Parathyroid adenoma (tissue), 2 donors: ENCODE data around the gene GPC6.

Experiments
- H2AFZ ChIP-seq: fragments of 300-600 bp; sonication (generic); one replicate; pipeline ENCODE4 v1.7.0; 2017; ENCODE audit warnings: antibody characterized with exemption, mild to moderate bottlenecking
- H3K27ac ChIP-seq: fragments of 300-600 bp; sonication (generic); one replicate; pipeline ENCODE4 v1.7.0; 2017
- H3K27me3 ChIP-seq: fragments of 300-600 bp; sonication (generic); one replicate; pipeline ENCODE4 v1.7.0; 2017; ENCODE audit warnings: low read length; ENCODE audit not compliant: control insufficient read depth, insufficient read depth
- H3K36me3 ChIP-seq: fragments of 300-600 bp; sonication (generic); one replicate; pipeline ENCODE4 v1.7.0; 2017; ENCODE audit warnings: low read length; ENCODE audit not compliant: control insufficient read depth, insufficient read depth
- H3K4me1 ChIP-seq: fragments of 300-600 bp; sonication (generic); one replicate; pipeline ENCODE4 v1.7.0; 2017; ENCODE audit warnings: control low read depth
- H3K4me2 ChIP-seq: fragments of 300-600 bp; sonication (generic); one replicate; pipeline ENCODE4 v1.7.0; 2017; ENCODE audit warnings: low read length
- H3K4me3 ChIP-seq: fragments of 300-600 bp; sonication (generic); one replicate; pipeline ENCODE4 v1.7.0; 2017; ENCODE audit warnings: low read depth, low read length
- H3K79me2 ChIP-seq: fragments of 300-600 bp; sonication (generic); one replicate; pipeline ENCODE4 v1.7.0; 2017; ENCODE audit warnings: control low read depth
- H3K9ac ChIP-seq: fragments of 300-600 bp; sonication (generic); one replicate; pipeline ENCODE4 v1.7.0; 2017; ENCODE audit warnings: mild to moderate bottlenecking
- H3K9me3 ChIP-seq: fragments of 300-600 bp; sonication (generic); one replicate; pipeline ENCODE4 v1.7.0; 2017; ENCODE audit warnings: low read length; ENCODE audit not compliant: control insufficient read depth
- CTCF ChIP-seq: fragments of 300-600 bp; sonication (generic); IDR thresholded peaks from one replicate; pipeline ENCODE4 v1.7.0; 2017; ENCODE audit warnings: antibody characterized with exemption, mild to moderate bottlenecking
- donor health status: primary hyperparathyroidism.

GPC6 gene

GRCh38 chr13:93947651-93948050, 721.0 kb downstream of the GPC6 start:
- Histone ChIP-seq H3K4me2 (no peak overlapping the region), H3K27me3 (no peaks in the 10 kb centered on the region), H2AFZ (no peak overlapping the region), H3K9me3 (no peaks in the 10 kb centered on the region), H3K27ac (no peak overlapping the region), H3K79me2 (no peaks in the 10 kb centered on the region), H3K36me3 (no peaks in the 10 kb centered on the region), H3K4me3 (no peak overlapping the region), H3K9ac (no peak overlapping the region), H3K4me1 (no peaks in the 10 kb centered on the region)
- TF ChIP-seq CTCF, result no peak

GRCh38 chr13:93948162-93948922, 721.7 kb downstream of the GPC6 start:
- TF ChIP-seq CTCF, result no peak

GRCh38 chr13:93951108-93951507, 724.5 kb downstream of the GPC6 start:
- no peaks in the 10 kb centered on the region for H3K27me3 ChIP-seq
- no peaks in the 10 kb centered on the region for H3K9me3 ChIP-seq
- no peak overlapping the region for H2AFZ ChIP-seq
- no peaks in the 10 kb centered on the region for H3K79me2 ChIP-seq
- no peak overlapping the region for H3K27ac ChIP-seq
- H3K4me3 ChIP-seq, result no peak overlapping the region
- H3K4me1 ChIP-seq, result no peaks in the 10 kb centered on the region
- no peak for TF ChIP-seq CTCF
- H3K36me3 ChIP-seq, result no peaks in the 10 kb centered on the region
- no peak overlapping the region for H3K9ac ChIP-seq
- H3K4me2 ChIP-seq, result no peak overlapping the region

More at GRCh38 chr13:93948162-93948922, 721.7 kb downstream of the GPC6 start:
- no peaks in the 10 kb centered on the region for H3K79me2 ChIP-seq
- H2AFZ ChIP-seq, result no peak overlapping the region
- H3K4me1 ChIP-seq, result no peaks in the 10 kb centered on the region
- H3K9me3 ChIP-seq, result no peaks in the 10 kb centered on the region
- H3K4me3 ChIP-seq, result no peak overlapping the region
- no peak overlapping the region for H3K9ac ChIP-seq
- H3K4me2 ChIP-seq, result no peak overlapping the region
- H3K36me3 ChIP-seq, result no peaks in the 10 kb centered on the region
- H3K27ac ChIP-seq, result no peak overlapping the region
- H3K27me3 ChIP-seq, result no peaks in the 10 kb centered on the region

- no peaks in the 10 kb centered on the region for H3K36me3 ChIP-seq
Observed at GRCh38 chr13:93951951-93952350, 725.3 kb downstream of the GPC6 start.

More at GRCh38 chr13:93951951-93952350, 725.3 kb downstream of the GPC6 start:
- H3K9ac ChIP-seq, result no peak overlapping the region
- no peaks in the 10 kb centered on the region for H3K79me2 ChIP-seq
- no peak for TF ChIP-seq CTCF
- H3K27ac ChIP-seq, result no peak overlapping the region
- H3K27me3 ChIP-seq, result no peaks in the 10 kb centered on the region
- no peaks in the 10 kb centered on the region for H3K4me1 ChIP-seq
- no peak overlapping the region for H2AFZ ChIP-seq
- H3K4me2 ChIP-seq, result no peak overlapping the region
- H3K4me3 ChIP-seq, result no peak overlapping the region
- no peaks in the 10 kb centered on the region for H3K9me3 ChIP-seq
